ENCODE results near the gene CDC37. TPM values are rescaled to one million over a fixed set of nuclear protein-coding genes. Genes with fewer than 3 reads are reported as not detected.
"Not testable (repeated sequence)": the region's sequence is repeated elsewhere in the genome, so short reads cannot be mapped to it uniquely, and the experiment has no call there.

The CDC37 gene
- total and polyA plus RNA-seq, 4 donors, result 110 to 294 (median 189) TPM

DNA sequence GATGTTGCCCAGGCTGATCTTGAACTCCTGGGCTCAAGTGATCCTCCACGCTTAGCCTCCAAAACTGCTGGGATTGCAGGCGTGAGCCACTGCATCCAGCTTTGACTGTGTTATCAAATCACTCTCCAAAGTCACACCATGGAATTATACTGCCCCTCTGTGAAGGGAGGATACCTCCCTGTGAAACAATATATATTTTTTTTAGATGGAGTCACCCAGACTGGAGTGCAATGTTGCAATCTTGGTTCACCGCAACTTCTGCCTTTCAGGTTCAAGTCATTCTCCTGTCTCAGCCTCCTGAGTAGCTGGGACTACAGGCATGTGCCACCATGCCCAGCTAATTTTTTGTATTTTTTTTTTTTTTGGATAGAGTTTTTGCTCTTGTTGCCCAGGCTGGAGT, 30.7 kb downstream of the CDC37 start:
- DNase-seq, result no peak
- H3K27ac ChIP-seq (ENCODE audit: low read depth in 1 of 2, low read length in 1 of 2), result no peak overlapping the region
- TF ChIP-seq, protein P1, sequence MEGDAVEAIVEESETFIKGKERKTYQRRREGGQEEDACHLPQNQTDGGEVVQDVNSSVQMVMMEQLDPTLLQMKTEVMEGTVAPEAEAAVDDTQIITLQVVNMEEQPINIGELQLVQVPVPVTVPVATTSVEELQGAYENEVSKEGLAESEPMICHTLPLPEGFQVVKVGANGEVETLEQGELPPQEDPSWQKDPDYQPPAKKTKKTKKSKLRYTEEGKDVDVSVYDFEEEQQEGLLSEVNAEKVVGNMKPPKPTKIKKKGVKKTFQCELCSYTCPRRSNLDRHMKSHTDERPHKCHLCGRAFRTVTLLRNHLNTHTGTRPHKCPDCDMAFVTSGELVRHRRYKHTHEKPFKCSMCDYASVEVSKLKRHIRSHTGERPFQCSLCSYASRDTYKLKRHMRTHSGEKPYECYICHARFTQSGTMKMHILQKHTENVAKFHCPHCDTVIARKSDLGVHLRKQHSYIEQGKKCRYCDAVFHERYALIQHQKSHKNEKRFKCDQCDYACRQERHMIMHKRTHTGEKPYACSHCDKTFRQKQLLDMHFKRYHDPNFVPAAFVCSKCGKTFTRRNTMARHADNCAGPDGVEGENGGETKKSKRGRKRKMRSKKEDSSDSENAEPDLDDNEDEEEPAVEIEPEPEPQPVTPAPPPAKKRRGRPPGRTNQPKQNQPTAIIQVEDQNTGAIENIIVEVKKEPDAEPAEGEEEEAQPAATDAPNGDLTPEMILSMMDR (IDR thresholded peaks at IDR 0.05; ENCODE audit: control extremely low read depth, extremely low read depth), result no peak
- H3K9ac ChIP-seq (ENCODE audit: insufficient read depth in 1 of 2, low read length in 2 of 2), result no peak overlapping the region
- H3K9me3 ChIP-seq (ENCODE audit: control insufficient read depth in 4 of 4, insufficient read depth in 3 of 4, low read length in 3 of 4), result peaks cover 0 to 2% (median 0%) of the 10 kb centered on the region in 4 donors
- H3K36me3 ChIP-seq (ENCODE audit: control insufficient read depth in 4 of 4, insufficient read depth in 4 of 4, low read length in 4 of 4), result peaks cover 9 to 40% (median 12%) of the 10 kb centered on the region in 4 donors
- peaks cover 0 to 1% (median 0%) of the 10 kb centered on the region in 5 donors for H3K4me1 ChIP-seq (ENCODE audit: control insufficient read depth in 5 of 5, insufficient read depth in 5 of 5, low read length in 5 of 5)
- WGBS, 2 donors, result 54 to 79% methylated on average over 3 of the region's 3 CpGs
- H3K4me3 ChIP-seq, result no peak overlapping the region
- no peak for ATAC-seq (ENCODE audit: insufficient read depth, low FRiP score)
- H3K27me3 ChIP-seq (ENCODE audit: control insufficient read depth in 3 of 3, insufficient read depth in 3 of 3, low read length in 2 of 3), result no peaks in the 10 kb centered on the region

DNA sequence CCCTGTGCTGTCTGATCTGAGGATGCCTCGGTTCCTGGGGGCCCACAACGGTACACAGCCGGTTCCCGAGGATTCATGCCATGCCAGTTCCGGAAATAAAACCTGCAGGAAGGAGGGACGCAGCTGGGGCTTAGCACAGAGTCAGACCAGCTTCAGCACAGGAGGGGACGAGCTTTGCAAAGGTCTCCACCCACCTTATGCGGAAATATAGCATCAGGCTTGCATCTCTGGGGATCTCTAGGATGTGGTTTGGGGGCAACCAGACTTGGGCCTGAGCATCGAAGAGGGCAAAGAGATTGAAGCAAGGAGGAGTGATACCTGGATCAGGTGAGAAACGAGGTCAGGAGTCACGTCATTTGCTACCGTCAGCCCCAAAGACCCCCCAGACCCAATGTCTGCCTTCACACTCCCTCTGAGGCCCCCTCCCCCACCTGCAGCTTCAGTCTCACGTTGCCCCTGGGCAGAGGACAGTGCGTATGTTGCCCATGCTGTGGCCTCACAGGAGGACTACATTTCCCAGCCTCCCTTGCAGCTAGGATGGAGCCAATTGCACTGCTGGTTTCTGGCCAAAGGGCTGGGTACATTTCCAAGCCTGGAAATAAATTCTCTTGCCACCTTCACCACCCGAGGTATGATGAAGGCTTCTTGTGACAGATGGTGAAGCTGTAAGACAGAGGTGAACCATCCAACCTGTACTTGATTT, 35.1 kb downstream of the CDC37 start:
- no peak overlapping the region for H3K4me3 ChIP-seq
- TF ChIP-seq, protein P1 (IDR thresholded peaks at IDR 0.05; ENCODE audit: control extremely low read depth, extremely low read depth), result no peak
- DNase-seq, result no peak
- H3K36me3 ChIP-seq (ENCODE audit: control insufficient read depth in 4 of 4, insufficient read depth in 4 of 4, low read length in 4 of 4), result peaks cover 0 to 64% (median 24%) of the 10 kb centered on the region in 4 donors
- H3K9ac ChIP-seq (ENCODE audit: insufficient read depth in 1 of 2, low read length in 2 of 2), result no peak overlapping the region
- no peak overlapping the region for H3K27ac ChIP-seq (ENCODE audit: low read depth in 1 of 2, low read length in 1 of 2)
- H3K9me3 ChIP-seq (ENCODE audit: control insufficient read depth in 4 of 4, insufficient read depth in 3 of 4, low read length in 3 of 4), result peaks cover 0 to 3% (median 1%) of the 10 kb centered on the region in 4 donors
- WGBS, 2 donors, result 94 to 96% methylated on average over 15 of the region's 15 CpGs
- ATAC-seq (ENCODE audit: insufficient read depth, low FRiP score), result no peak
- no peaks in the 10 kb centered on the region for H3K27me3 ChIP-seq (ENCODE audit: control insufficient read depth in 3 of 3, insufficient read depth in 3 of 3, low read length in 2 of 3)
- H3K4me1 ChIP-seq (ENCODE audit: control insufficient read depth in 5 of 5, insufficient read depth in 5 of 5, low read length in 5 of 5), result no peaks in the 10 kb centered on the region

DNA sequence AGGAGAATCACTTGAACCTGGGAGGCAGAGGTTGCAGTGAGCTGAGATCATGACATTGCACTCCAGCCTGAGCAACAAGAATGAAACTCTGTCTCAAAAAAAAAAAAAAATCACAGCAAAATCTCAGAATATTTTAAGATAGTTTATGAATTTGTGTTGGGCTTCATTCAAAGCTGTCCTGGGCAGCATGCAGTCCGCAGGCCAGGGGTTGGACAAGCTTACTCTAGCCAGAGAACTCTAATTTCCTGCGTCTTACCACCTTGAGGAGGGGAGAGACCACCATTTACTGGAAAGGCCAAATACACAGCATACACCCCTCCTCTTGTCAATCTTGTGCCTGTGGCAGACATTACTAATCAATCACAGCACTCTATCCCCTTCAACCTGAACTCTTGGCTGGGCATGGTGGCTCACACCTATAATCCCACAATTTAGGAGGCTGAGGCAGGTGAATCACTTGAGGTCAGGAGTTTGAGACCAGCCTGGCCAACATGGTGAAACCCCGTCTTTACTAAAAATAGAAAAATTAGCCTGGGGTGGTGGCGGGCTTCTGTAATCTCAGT, 36.3 kb downstream of the CDC37 start:
- not testable (repeated sequence) for H3K27ac ChIP-seq (ENCODE audit: low read depth in 1 of 2, low read length in 1 of 2); H3K9ac ChIP-seq (ENCODE audit: insufficient read depth in 1 of 2, low read length in 2 of 2); H3K4me3 ChIP-seq; ATAC-seq (ENCODE audit: insufficient read depth, low FRiP score); H3K4me1 ChIP-seq (ENCODE audit: control insufficient read depth in 5 of 5, insufficient read depth in 5 of 5, low read length in 5 of 5); H3K9me3 ChIP-seq (ENCODE audit: control insufficient read depth in 4 of 4, insufficient read depth in 3 of 4, low read length in 3 of 4); H3K27me3 ChIP-seq (ENCODE audit: control insufficient read depth in 3 of 3, insufficient read depth in 3 of 3, low read length in 2 of 3); DNase-seq
- 98 to 100% methylated on average over 4 of the region's 4 CpGs for WGBS, 2 donors
- peaks cover 0 to 66% (median 26%) of the 10 kb centered on the region in 4 donors for H3K36me3 ChIP-seq (ENCODE audit: control insufficient read depth in 4 of 4, insufficient read depth in 4 of 4, low read length in 4 of 4)

DNA sequence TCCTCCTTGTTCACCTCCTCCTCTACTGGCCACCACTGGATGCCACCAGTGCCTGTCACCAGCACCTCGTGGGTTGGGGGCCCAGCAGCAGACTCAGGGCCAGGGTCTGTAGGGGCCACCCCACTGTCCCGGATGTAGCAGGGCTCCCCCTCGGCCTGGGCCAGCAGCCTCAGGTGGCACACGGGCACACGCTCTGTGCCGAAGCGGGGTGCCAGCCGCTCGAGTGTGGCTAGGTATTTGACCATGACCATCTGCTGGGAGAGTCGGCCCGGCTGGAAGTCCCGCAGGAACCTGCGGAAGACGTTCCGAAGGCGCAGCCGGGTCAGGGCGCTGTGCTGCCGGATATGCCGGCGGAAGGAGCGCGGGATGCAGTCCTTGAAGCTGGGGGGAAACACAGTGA, 37.8 kb downstream of the CDC37 start:
- H3K27ac ChIP-seq (ENCODE audit: low read depth in 1 of 2, low read length in 1 of 2), result no peak overlapping the region
- H3K9me3 ChIP-seq (ENCODE audit: control insufficient read depth in 4 of 4, insufficient read depth in 3 of 4, low read length in 3 of 4), result peaks cover 0 to 3% (median 1%) of the 10 kb centered on the region in 4 donors
- TF ChIP-seq, protein P1 (IDR thresholded peaks at IDR 0.05; ENCODE audit: control extremely low read depth, extremely low read depth), result no peak
- WGBS, 2 donors, result 98% methylated on average over 23 of the region's 23 CpGs
- no peaks in the 10 kb centered on the region for H3K4me1 ChIP-seq (ENCODE audit: control insufficient read depth in 5 of 5, insufficient read depth in 5 of 5, low read length in 5 of 5)
- ATAC-seq (ENCODE audit: insufficient read depth, low FRiP score), result no peak
- peaks cover 2 to 72% (median 30%) of the 10 kb centered on the region in 4 donors for H3K36me3 ChIP-seq (ENCODE audit: control insufficient read depth in 4 of 4, insufficient read depth in 4 of 4, low read length in 4 of 4)
- DNase-seq, result no peak
- H3K9ac ChIP-seq (ENCODE audit: insufficient read depth in 1 of 2, low read length in 2 of 2), result no peak overlapping the region
- no peak overlapping the region for H3K4me3 ChIP-seq
- no peaks in the 10 kb centered on the region for H3K27me3 ChIP-seq (ENCODE audit: control insufficient read depth in 3 of 3, insufficient read depth in 3 of 3, low read length in 2 of 3)
